Measurements from ENCODE around the gene FYN. TPM values are rescaled to one million over a fixed set of nuclear protein-coding genes. Genes with fewer than 3 reads are reported as not detected.

The FYN gene
- total and polyA plus RNA-seq, 9 of the 15 experiments (the other 6 are each of a cell fraction or from before 2014, with no cell fraction given), result 2.9 to 22.1 (median 11.4) TPM

DNA sequence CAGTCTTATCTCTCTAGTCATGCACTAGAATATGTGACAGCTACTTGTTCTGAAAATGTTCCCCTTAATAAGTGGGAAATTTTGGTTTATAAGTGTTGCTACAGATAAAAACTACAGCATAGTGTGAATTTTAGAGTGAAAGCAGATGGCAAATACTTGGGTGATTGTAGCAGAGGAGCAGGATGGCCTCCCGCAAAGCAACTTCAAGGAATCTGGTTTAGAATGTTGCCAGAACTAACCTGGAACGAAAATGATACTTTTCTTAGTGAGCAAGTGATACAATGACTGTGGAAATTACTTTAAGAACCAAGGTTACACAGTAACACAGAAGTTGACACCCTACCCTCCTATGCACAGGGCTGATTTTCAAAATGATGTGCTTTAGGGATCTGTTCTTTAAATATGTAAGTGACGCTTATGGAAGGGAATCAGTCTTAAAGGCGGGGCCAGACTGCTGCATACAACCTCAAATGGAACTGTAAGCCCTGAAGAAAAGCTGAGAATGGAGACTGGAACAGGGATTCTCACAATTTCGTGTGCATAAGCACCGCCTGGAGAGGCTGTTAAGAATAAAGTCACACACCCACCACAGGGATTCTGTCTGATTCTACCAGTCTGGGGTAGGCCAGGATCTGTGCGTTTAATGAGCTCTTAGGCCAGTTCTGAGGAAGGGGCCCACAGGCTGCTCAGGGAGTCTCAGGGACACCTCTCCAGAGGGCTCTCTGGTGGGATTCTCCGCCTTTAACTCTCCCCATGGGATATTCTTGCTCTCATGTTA is 97.9 kb downstream of the FYN start:
- BruUV-seq (replicated peaks), result no TSS peak
- H3K36me3 ChIP-seq (ENCODE audit: control insufficient read depth, insufficient read depth, low read length), result no peaks in the 10 kb centered on the region; the same call in 2 of the 3 replicates
- in situ Hi-C loops (cut with MboI) (no loop called here), intact Hi-C loops (cut with micrococcal nuclease) (no loop called here)
- WGBS (ENCODE audit: insufficient coverage, low coverage, missing lambda C conversion rate), result 24% methylated on average over 8 of the region's 8 CpGs
- H3K9me3 ChIP-seq (replicated peaks; ENCODE audit: control insufficient read depth, insufficient read depth, low read depth, low read length), result no peaks in the 10 kb centered on the region
- ChIA-PET CTCF (ENCODE audit: low intra/inter-chr PET ratio) (no interaction called here), POLR2A (interaction anchor here (0.8 kb wide), 2 partner anchors 9 to 32 kb away, joined by 3 to 4 read pairs; no protein-coding TSS in a partner anchor)
- H3K79me2 ChIP-seq (ENCODE audit: control insufficient read depth, insufficient read depth, low read length), result no peaks in the 10 kb centered on the region
- H3K4me3 ChIP-seq, result no peak overlapping the region
- TF ChIP-seq, protein P1, sequence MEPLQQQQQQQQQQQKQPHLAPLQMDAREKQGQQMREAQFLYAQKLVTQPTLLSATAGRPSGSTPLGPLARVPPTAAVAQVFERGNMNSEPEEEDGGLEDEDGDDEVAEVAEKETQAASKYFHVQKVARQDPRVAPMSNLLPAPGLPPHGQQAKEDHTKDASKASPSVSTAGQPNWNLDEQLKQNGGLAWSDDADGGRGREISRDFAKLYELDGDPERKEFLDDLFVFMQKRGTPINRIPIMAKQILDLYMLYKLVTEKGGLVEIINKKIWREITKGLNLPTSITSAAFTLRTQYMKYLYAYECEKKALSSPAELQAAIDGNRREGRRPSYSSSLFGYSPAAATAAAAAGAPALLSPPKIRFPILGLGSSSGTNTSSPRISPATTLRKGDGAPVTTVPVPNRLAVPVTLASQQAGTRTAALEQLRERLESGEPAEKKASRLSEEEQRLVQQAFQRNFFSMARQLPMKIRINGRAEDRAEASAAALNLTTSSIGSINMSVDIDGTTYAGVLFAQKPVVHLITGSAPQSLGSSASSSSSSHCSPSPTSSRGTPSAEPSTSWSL (CRISPR knock-in tag; IDR thresholded peaks at IDR 0.05; ENCODE audit: borderline replicate concordance), result no peak
- TF ChIP-seq, protein P2, sequence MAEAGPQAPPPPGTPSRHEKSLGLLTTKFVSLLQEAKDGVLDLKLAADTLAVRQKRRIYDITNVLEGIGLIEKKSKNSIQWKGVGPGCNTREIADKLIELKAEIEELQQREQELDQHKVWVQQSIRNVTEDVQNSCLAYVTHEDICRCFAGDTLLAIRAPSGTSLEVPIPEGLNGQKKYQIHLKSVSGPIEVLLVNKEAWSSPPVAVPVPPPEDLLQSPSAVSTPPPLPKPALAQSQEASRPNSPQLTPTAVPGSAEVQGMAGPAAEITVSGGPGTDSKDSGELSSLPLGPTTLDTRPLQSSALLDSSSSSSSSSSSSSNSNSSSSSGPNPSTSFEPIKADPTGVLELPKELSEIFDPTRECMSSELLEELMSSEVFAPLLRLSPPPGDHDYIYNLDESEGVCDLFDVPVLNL (CRISPR knock-in tag; IDR thresholded peaks at IDR 0.05; ENCODE audit: low read depth), result no peak
- TF ChIP-seq ZNF217 (CRISPR knock-in tag; IDR thresholded peaks at IDR 0.05) (no peak), COPS2 (conservative IDR thresholded peaks at IDR 0.05) (no peak), SUPT5H (IDR thresholded peaks at IDR 0.05) (no peak), SREBF2 (CRISPR knock-in tag; IDR thresholded peaks at IDR 0.05) (no peak), MLLT1 (IDR thresholded peaks at IDR 0.05) (no peak), RBM34 (IDR thresholded peaks at IDR 0.05; ENCODE audit: borderline replicate concordance, insufficient read depth, low read length) (no peak), ZFP36 (IDR thresholded peaks at IDR 0.05; ENCODE audit: low read depth, low read length, partially characterized antibody) (no peak), FOXA1 (IDR thresholded peaks at IDR 0.05; ENCODE audit: borderline replicate concordance) (no peak), RB1 (IDR thresholded peaks at IDR 0.05; ENCODE audit: low read depth) (no peak)
- TF ChIP-seq, protein P3, sequence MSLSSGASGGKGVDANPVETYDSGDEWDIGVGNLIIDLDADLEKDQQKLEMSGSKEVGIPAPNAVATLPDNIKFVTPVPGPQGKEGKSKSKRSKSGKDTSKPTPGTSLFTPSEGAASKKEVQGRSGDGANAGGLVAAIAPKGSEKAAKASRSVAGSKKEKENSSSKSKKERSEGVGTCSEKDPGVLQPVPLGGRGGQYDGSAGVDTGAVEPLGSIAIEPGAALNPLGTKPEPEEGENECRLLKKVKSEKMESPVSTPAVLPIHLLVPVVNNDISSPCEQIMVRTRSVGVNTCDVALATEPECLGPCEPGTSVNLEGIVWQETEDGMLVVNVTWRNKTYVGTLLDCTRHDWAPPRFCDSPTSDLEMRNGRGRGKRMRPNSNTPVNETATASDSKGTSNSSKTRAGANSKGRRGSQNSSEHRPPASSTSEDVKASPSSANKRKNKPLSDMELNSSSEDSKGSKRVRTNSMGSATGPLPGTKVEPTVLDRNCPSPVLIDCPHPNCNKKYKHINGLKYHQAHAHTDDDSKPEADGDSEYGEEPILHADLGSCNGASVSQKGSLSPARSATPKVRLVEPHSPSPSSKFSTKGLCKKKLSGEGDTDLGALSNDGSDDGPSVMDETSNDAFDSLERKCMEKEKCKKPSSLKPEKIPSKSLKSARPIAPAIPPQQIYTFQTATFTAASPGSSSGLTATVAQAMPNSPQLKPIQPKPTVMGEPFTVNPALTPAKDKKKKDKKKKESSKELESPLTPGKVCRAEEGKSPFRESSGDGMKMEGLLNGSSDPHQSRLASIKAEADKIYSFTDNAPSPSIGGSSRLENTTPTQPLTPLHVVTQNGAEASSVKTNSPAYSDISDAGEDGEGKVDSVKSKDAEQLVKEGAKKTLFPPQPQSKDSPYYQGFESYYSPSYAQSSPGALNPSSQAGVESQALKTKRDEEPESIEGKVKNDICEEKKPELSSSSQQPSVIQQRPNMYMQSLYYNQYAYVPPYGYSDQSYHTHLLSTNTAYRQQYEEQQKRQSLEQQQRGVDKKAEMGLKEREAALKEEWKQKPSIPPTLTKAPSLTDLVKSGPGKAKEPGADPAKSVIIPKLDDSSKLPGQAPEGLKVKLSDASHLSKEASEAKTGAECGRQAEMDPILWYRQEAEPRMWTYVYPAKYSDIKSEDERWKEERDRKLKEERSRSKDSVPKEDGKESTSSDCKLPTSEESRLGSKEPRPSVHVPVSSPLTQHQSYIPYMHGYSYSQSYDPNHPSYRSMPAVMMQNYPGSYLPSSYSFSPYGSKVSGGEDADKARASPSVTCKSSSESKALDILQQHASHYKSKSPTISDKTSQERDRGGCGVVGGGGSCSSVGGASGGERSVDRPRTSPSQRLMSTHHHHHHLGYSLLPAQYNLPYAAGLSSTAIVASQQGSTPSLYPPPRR (CRISPR knock-in tag; IDR thresholded peaks at IDR 0.05; ENCODE audit: borderline replicate concordance), result no peak
- no peak for DNase-seq (ENCODE audit: extremely low read depth in 1 of 4, low spot score in 3 of 4)
- H3K27ac ChIP-seq (ENCODE audit: extremely low read depth, low read depth, low read length), result no peak overlapping the region
- H3K4me2 ChIP-seq (ENCODE audit: insufficient read depth, low read length), result no peak overlapping the region
- no peak overlapping the region for H2AFZ ChIP-seq (ENCODE audit: low read depth, low read length)
- ATAC-seq, result no peak
- H3K27me3 ChIP-seq (ENCODE audit: control insufficient read depth in 2 of 2, insufficient read depth in 2 of 2, low read length in 2 of 2), result peaks cover 0 to 2% of the 10 kb centered on the region in 2 experiments; a peak in 1 of 5 replicates
- no peaks in the 10 kb centered on the region for H4K20me1 ChIP-seq (replicated peaks; ENCODE audit: control insufficient read depth, insufficient read depth, low read length)
- no peaks in the 10 kb centered on the region for H3K9me1 ChIP-seq (ENCODE audit: control insufficient read depth, insufficient read depth, low read length)
- H3K9ac ChIP-seq (ENCODE audit: insufficient read depth in 1 of 2, low read depth in 2 of 2, low read length in 2 of 2), result no peak overlapping the region
- H3K4me1 ChIP-seq (replicated peaks in 1 of 2; ENCODE audit: control insufficient read depth in 2 of 2, insufficient read depth in 2 of 2, low read length in 2 of 2), result peaks cover 0 to 3% of the 10 kb centered on the region in 2 experiments; a peak in 1 of 5 replicates
- no peak for FAIRE-seq

All from K562 (cell line).